ENCODE data around the gene PLEKHA7. TPM values are rescaled to one million over a fixed set of nuclear protein-coding genes. Genes with fewer than 3 reads are reported as not detected.

Gene PLEKHA7
- total and polyA plus RNA-seq, 5 donors from 2014 or later, result 0.48 to 1.8 (median 0.73) TPM

GRCh38 chr11:16933291-16933690, 80.9 kb downstream of the PLEKHA7 start:
- Histone ChIP-seq H3K9me3 (ENCODE audit: control insufficient read depth in 2 of 2, low read length in 2 of 2) (no peaks in the 10 kb centered on the region), H3K27ac (ENCODE audit: insufficient read depth, low read length, poor library complexity, severe bottlenecking) (no peak overlapping the region), H3K4me3 (ENCODE audit: low read depth, low read length) (no peak overlapping the region), H3K4me1 (ENCODE audit: control insufficient read depth, insufficient read depth, low read length, poor library complexity, severe bottlenecking) (no peaks in the 10 kb centered on the region), H3K36me3 (ENCODE audit: control insufficient read depth, insufficient read depth, low read length) (no peaks in the 10 kb centered on the region), H3K27me3 (ENCODE audit: control insufficient read depth, insufficient read depth, low read length) (peaks cover 2% of the 10 kb centered on the region)
- Mint-ChIP-seq H3K4me1 (no peaks in the 10 kb centered on the region), H3K27me3 (peaks cover 21% of the 10 kb centered on the region), H3K4me3 (no peak overlapping the region), H3K9me3 (no peaks in the 10 kb centered on the region), H3K27ac (no peak overlapping the region), H3K36me3 (no peaks in the 10 kb centered on the region)
- DNase-seq, result no peak
- no peak for ATAC-seq (ENCODE audit: low read depth in 2 of 2)

GRCh38 chr11:16928044-16928443, 86.2 kb downstream of the PLEKHA7 start:
- Mint-ChIP-seq H3K4me1 (peaks cover 0 to 12% (median 2%) of the 10 kb centered on the region in 4 donors), H3K9me3 (no peaks in the 10 kb centered on the region), H3K27me3 (peaks cover 53% of the 10 kb centered on the region), H3K27ac (no peak overlapping the region), H3K36me3 (no peaks in the 10 kb centered on the region), H3K4me3 (no peak overlapping the region)
- Histone ChIP-seq H3K9me3 (ENCODE audit: control insufficient read depth in 2 of 2, low read length in 2 of 2) (no peaks in the 10 kb centered on the region), H3K36me3 (ENCODE audit: control insufficient read depth, insufficient read depth, low read length) (no peaks in the 10 kb centered on the region), H3K4me1 (ENCODE audit: control insufficient read depth, insufficient read depth, low read length, poor library complexity, severe bottlenecking) (peaks cover 8% of the 10 kb centered on the region), H3K4me3 (ENCODE audit: low read depth, low read length) (no peak overlapping the region), H3K27ac (ENCODE audit: insufficient read depth, low read length, poor library complexity, severe bottlenecking) (no peak overlapping the region), H3K27me3 (ENCODE audit: control insufficient read depth, insufficient read depth, low read length) (peaks cover 11% of the 10 kb centered on the region)
- no peak for ATAC-seq (ENCODE audit: low read depth in 2 of 2)
- DNase-seq, result no peak

- no peaks in the 10 kb centered on the region for H3K36me3 ChIP-seq (ENCODE audit: control insufficient read depth, insufficient read depth, low read length)
- peaks cover 8% of the 10 kb centered on the region for H3K4me1 ChIP-seq (ENCODE audit: control insufficient read depth, insufficient read depth, low read length, poor library complexity, severe bottlenecking)
- H3K27ac ChIP-seq (ENCODE audit: insufficient read depth, low read length, poor library complexity, severe bottlenecking), result no peak overlapping the region
- H3K9me3 ChIP-seq (ENCODE audit: control insufficient read depth in 2 of 2, low read length in 2 of 2), result no peaks in the 10 kb centered on the region
- DNase-seq, result no peak
- no peak for ATAC-seq (ENCODE audit: low read depth in 2 of 2)
- H3K4me3 ChIP-seq (ENCODE audit: low read depth, low read length), result no peak overlapping the region
- peaks cover 16% of the 10 kb centered on the region for H3K27me3 ChIP-seq (ENCODE audit: control insufficient read depth, insufficient read depth, low read length)
- Mint-ChIP-seq H3K27me3 (peaks cover 56% of the 10 kb centered on the region), H3K27ac (no peak overlapping the region), H3K9me3 (no peaks in the 10 kb centered on the region), H3K4me1 (peaks cover 0 to 12% (median 2%) of the 10 kb centered on the region in 4 donors), H3K36me3 (no peaks in the 10 kb centered on the region), H3K4me3 (no peak overlapping the region)
Observed at GRCh38 chr11:16926883-16927626, 87.2 kb downstream of the PLEKHA7 start.

GRCh38 chr11:16925561-16926065, 88.6 kb downstream of the PLEKHA7 start:
- H3K27ac ChIP-seq (ENCODE audit: insufficient read depth, low read length, poor library complexity, severe bottlenecking), result no peak overlapping the region
- no peaks in the 10 kb centered on the region for H3K36me3 ChIP-seq (ENCODE audit: control insufficient read depth, insufficient read depth, low read length)
- peaks cover 8% of the 10 kb centered on the region for H3K4me1 ChIP-seq (ENCODE audit: control insufficient read depth, insufficient read depth, low read length, poor library complexity, severe bottlenecking)
- peak overlapping the region in 2 of 4 donors; percentile 82 to 84 for H3K4me3 Mint-ChIP-seq
- peaks cover 67% of the 10 kb centered on the region for H3K27me3 Mint-ChIP-seq
- peaks cover 16% of the 10 kb centered on the region for H3K27me3 ChIP-seq (ENCODE audit: control insufficient read depth, insufficient read depth, low read length)
- H3K36me3 Mint-ChIP-seq, result no peaks in the 10 kb centered on the region
- H3K9me3 ChIP-seq (ENCODE audit: control insufficient read depth in 2 of 2, low read length in 2 of 2), result no peaks in the 10 kb centered on the region
- H3K4me1 Mint-ChIP-seq, result peaks cover 0 to 12% (median 2%) of the 10 kb centered on the region in 4 donors
- DNase-seq (peak in 1 of 3 donors; percentile 13), ATAC-seq (ENCODE audit: low read depth in 2 of 2) (no peak)
- no peaks in the 10 kb centered on the region for H3K9me3 Mint-ChIP-seq
- H3K27ac Mint-ChIP-seq, result no peak overlapping the region
- no peak overlapping the region for H3K4me3 ChIP-seq (ENCODE audit: low read depth, low read length)

- Histone ChIP-seq H3K4me3 (ENCODE audit: low read depth, low read length) (no peak overlapping the region), H3K4me1 (ENCODE audit: control insufficient read depth, insufficient read depth, low read length, poor library complexity, severe bottlenecking) (peaks cover 8% of the 10 kb centered on the region), H3K27me3 (ENCODE audit: control insufficient read depth, insufficient read depth, low read length) (peaks cover 16% of the 10 kb centered on the region), H3K36me3 (ENCODE audit: control insufficient read depth, insufficient read depth, low read length) (no peaks in the 10 kb centered on the region), H3K27ac (ENCODE audit: insufficient read depth, low read length, poor library complexity, severe bottlenecking) (no peak overlapping the region), H3K9me3 (ENCODE audit: control insufficient read depth in 2 of 2, low read length in 2 of 2) (no peaks in the 10 kb centered on the region)
- Mint-ChIP-seq H3K4me1 (peaks cover 0 to 12% (median 2%) of the 10 kb centered on the region in 4 donors), H3K27ac (no peak overlapping the region), H3K4me3 (peak overlapping the region in 3 of 4 donors; percentile 60 to 78 (median 67)), H3K27me3 (peaks cover 72% of the 10 kb centered on the region), H3K9me3 (no peaks in the 10 kb centered on the region), H3K36me3 (no peaks in the 10 kb centered on the region)
- DNase-seq, result no peak
- ATAC-seq (ENCODE audit: low read depth in 2 of 2), result no peak
Observed at GRCh38 chr11:16924826-16925560, 89.2 kb downstream of the PLEKHA7 start.

GRCh38 chr11:16924462-16924825, 89.8 kb downstream of the PLEKHA7 start:
- Mint-ChIP-seq H3K4me1 (peaks cover 0 to 12% (median 2%) of the 10 kb centered on the region in 4 donors), H3K36me3 (no peaks in the 10 kb centered on the region), H3K4me3 (peak overlapping the region in 3 of 4 donors; percentile 19 to 78 (median 31)), H3K27me3 (peaks cover 73% of the 10 kb centered on the region), H3K9me3 (no peaks in the 10 kb centered on the region), H3K27ac (no peak overlapping the region)
- ATAC-seq (ENCODE audit: low read depth in 2 of 2) (no peak), DNase-seq (no peak)
- peaks cover 16% of the 10 kb centered on the region for H3K27me3 ChIP-seq (ENCODE audit: control insufficient read depth, insufficient read depth, low read length)
- H3K27ac ChIP-seq (ENCODE audit: insufficient read depth, low read length, poor library complexity, severe bottlenecking), result no peak overlapping the region
- peaks cover 8% of the 10 kb centered on the region for H3K4me1 ChIP-seq (ENCODE audit: control insufficient read depth, insufficient read depth, low read length, poor library complexity, severe bottlenecking)
- no peak overlapping the region for H3K4me3 ChIP-seq (ENCODE audit: low read depth, low read length)
- no peaks in the 10 kb centered on the region for H3K9me3 ChIP-seq (ENCODE audit: control insufficient read depth in 2 of 2, low read length in 2 of 2)
- H3K36me3 ChIP-seq (ENCODE audit: control insufficient read depth, insufficient read depth, low read length), result no peaks in the 10 kb centered on the region

- Histone ChIP-seq H3K9me3 (ENCODE audit: control insufficient read depth in 2 of 2, low read length in 2 of 2) (no peaks in the 10 kb centered on the region), H3K27ac (ENCODE audit: insufficient read depth, low read length, poor library complexity, severe bottlenecking) (no peak overlapping the region), H3K27me3 (ENCODE audit: control insufficient read depth, insufficient read depth, low read length) (peaks cover 16% of the 10 kb centered on the region), H3K36me3 (ENCODE audit: control insufficient read depth, insufficient read depth, low read length) (no peaks in the 10 kb centered on the region), H3K4me3 (ENCODE audit: low read depth, low read length) (no peak overlapping the region), H3K4me1 (ENCODE audit: control insufficient read depth, insufficient read depth, low read length, poor library complexity, severe bottlenecking) (peaks cover 8% of the 10 kb centered on the region)
- H3K27me3 Mint-ChIP-seq, result peaks cover 70% of the 10 kb centered on the region
- no peak overlapping the region for H3K27ac Mint-ChIP-seq
- peak in 1 of 2 donors; percentile 36 for ATAC-seq (ENCODE audit: low read depth in 2 of 2)
- no peaks in the 10 kb centered on the region for H3K36me3 Mint-ChIP-seq
- H3K4me1 Mint-ChIP-seq, result peaks cover 0 to 12% (median 2%) of the 10 kb centered on the region in 4 donors
- no peaks in the 10 kb centered on the region for H3K9me3 Mint-ChIP-seq
- peak overlapping the region in 1 of 4 donors; percentile 31 for H3K4me3 Mint-ChIP-seq
- DNase-seq, result peak in 1 of 3 donors; percentile 16
Observed at GRCh38 chr11:16923987-16924386, 90.2 kb downstream of the PLEKHA7 start.
